HG02852 (cell line): Measurements from ENCODE around the gene ITM2C.

Source experiments
- ATAC-seq: cut with Tn5 transposase; IDR thresholded peaks from one replicate; pipeline ENCODE4 v1.9.1; 2021; ENCODE audit warnings: mild to moderate bottlenecking, moderate library complexity; ENCODE audit not compliant: unreplicated experiment

ITM2C gene

DNA sequence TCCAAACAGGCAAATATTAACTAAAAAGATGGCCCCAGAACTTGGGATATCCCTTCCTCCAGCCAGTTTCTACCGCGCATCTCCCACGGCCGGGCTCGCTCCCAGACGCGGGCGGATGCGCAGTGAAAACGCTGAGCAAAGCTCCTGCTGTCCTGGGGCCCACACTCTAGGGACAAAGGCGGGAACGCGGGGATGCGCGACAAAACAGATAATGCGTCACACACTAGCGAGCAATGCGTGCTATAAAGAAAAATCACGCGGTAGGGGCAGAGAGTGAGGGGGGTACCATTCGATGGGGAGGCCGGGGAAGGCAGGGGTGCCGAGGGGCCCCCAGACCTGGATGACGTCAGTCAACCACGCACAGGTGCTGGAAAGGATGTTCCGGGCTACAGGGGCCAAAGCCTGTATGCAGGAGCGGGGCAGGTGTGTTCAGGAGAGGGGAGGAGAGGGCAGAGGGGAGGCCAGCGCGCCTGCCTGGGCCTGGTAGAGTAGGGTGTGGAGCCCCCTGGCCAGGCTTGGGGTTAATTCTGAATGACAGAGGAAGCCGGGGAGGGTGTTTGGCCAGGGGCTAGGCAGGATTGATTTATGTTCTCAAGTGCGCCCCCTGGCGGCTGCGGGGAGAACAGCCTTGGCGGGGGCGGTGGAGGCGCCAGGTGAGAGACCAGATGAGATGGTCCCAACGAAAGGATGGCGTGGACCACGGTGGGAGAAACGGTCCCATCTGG is 14.9 kb upstream of the ITM2C start:
- ATAC-seq, result no peak

- no peak for ATAC-seq
Observed at GRCh38 chr2:230850358-230850658, 14.4 kb upstream of the ITM2C start.

DNA sequence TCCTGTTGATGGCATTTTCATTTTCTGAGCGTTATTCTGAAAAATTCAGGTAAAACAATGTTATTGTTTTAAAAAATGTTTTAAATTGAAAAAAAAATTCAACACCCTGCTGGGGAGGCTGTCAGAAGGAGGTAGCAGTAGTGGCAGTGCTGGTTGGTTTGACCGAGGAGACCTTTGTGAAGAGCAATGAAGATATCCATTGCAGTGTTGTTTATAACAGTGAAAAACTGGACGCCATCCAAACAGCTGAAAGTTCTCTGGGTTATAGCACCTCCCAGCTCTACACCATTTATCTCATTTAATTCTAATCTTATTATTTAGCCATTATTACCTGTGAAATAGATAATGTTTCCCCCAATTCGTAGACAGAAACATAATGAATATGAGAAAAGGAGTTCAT is 12.6 kb upstream of the ITM2C start:
- ATAC-seq, result no peak

DNA sequence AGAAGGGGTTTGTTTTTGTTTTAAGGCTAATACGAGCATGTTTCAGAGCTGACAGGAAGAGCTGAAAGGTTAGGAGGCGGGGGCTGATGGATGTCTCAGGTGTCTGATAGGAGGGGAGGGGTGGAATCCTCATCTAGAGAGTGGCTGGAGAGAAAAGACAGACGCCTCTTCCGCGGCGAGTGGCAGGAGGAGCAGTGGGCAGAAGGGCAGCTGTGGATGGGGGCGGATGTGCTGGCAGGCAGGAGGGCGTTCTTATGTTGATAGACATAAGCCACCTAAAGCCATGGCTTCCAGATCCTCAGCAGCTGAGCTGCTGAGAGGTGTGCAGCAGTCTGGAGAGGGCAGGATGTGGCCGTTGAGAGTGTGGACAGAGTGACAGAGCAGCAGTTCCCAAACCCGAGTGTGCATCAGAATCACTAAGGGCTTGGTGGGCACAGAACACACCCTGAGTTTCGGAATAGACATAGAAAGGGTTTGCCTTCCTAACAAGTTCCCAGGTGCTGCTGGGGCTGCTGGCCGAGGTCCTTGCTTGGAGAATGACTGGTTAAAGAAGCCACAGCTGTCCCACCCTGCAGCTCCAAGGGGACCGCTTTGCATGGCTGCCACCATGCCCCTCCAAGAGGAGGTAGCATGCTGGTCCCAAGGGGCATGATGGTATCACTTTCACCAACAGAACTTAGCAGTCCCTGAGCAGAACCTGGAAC is 3.0 kb upstream of the ITM2C start:
- ATAC-seq, result no peak

DNA sequence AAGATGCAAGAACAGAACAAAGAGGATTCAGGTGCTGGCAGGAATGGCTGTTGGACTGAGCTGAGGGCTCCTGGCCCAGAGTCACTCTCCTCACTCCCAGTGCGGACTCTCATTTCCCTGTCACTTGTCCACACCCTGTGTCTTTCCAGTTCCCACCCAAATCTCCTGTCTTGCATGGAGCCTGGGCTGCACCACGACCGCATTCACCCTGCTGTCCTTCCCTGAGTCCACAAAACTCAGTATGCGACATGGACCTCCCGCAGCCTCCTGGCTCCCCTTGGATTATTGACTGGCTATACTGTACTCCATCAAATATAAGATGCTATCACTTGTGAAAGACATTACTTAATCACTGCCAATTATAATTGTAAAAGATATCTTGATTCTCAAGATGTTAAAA is 2.5 kb upstream of the ITM2C start:
- ATAC-seq, result no peak

DNA sequence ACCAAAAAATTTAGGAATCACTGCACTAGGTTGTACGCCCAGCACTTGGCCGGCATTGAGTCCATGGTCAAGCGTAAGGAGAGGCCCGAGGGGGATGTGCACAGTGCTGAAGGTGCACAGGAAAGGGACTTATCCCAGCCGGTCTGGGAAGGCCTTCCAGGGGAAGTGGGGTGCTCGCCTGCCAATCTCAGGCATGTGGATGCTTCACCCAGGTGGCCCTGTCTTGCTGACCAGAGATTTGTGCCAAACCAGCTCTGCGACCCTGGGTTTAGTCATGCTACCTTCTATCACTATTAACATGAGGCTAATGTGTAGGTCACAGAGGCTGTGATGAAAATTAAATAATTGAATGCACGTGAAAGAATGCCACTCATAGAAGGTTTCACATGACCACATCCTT is 1.7 kb upstream of the ITM2C start:
- ATAC-seq, result no peak

- no peak for ATAC-seq
Observed at GRCh38 chr2:230863442-230864121, 1.2 kb upstream of the ITM2C start.

- ATAC-seq, result no peak
Observed at GRCh38 chr2:230864122-230864604, 579 bp upstream of the ITM2C start.

- ATAC-seq, result no peak
Observed at GRCh38 chr2:230865307-230865765, 594 bp downstream of the ITM2C start.

GRCh38 chr2:230865766-230866755 is 1.3 kb downstream of the ITM2C start:
- ATAC-seq, result no peak

DNA sequence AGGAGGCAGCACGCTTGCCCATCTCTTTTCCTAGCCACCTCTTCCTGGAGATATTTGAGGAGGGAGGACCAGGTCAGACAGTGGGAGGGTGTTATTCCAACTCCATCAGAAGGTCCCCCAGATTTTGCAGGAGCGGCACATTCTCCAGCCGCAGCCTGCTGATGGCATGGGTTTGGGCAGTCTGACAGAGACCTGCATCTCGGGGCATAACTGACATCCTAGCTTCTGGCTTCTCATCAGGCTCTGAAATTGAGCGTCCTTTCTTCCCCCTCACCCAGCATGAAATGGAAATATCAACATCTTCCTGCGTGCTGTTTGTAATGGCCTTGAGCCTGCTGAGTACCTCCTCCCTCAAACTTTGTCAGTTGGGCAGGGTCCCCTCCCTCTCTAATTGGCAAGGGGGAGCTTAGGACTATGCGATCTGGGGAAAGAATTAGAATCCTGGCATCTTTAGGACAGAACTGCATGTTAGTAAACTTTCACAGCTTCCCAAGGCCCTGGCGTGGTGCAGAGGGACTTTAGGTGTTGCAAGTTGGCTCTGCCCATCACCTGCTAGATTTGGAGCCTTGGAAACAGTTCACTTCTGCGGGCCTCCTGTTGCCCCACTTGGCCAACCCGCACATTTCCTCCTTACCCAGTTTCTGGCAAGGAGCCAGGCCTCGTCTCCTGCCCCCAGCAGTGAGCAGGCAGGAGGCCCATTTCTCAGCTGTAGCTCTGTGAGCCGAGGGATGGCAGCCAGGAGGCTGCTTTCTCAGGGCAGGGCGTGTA is 2.2 kb downstream of the ITM2C start:
- ATAC-seq, result no peak

GRCh38 chr2:230868161-230868946 is 3.6 kb downstream of the ITM2C start:
- no peak for ATAC-seq

GRCh38 chr2:230868947-230869913 is 4.5 kb downstream of the ITM2C start:
- no peak for ATAC-seq

GRCh38 chr2:230869914-230870543 is 5.3 kb downstream of the ITM2C start:
- no peak for ATAC-seq

GRCh38 chr2:230870544-230871360 is 6.0 kb downstream of the ITM2C start:
- ATAC-seq, result no peak

GRCh38 chr2:230871361-230872150 is 6.8 kb downstream of the ITM2C start:
- ATAC-seq, result no peak
